HEK293T (cell line): ENCODE data around the gene VSIG10.

Source experiments
- CTCF ChIA-PET: fragments of 350-600 bp; formaldehyde crosslinking; extraction: SDS; loops from one replicate; lab custom pipeline; 2021; ENCODE audit warnings: antibody characterized with exemption, inconsistent platforms; lab: Yijun Ruan, JAX
- POLR2A ChIA-PET: fragments of 350-600 bp; formaldehyde crosslinking; extraction: SDS; loops from one replicate; lab custom pipeline; 2020; ENCODE audit warnings: antibody characterized with exemption, inconsistent platforms; lab: Yijun Ruan, JAX
- DNase-seq: peaks from one replicate; pipeline ENCODE4 v3.0.0; 2012; ENCODE audit warnings: mixed read lengths; ENCODE audit errors: extremely low spot score
- ARNT ChIP-seq: fragments of 450-650 bp; IDR thresholded peaks from 2 replicates; pipeline ENCODE4 v1.6.1; 2017; ENCODE audit warnings: mild to moderate bottlenecking
- BHLHE40 ChIP-seq: fragments of 450-650 bp; IDR thresholded peaks from 2 replicates; pipeline ENCODE4 v1.6.1; 2016; ENCODE audit warnings: mild to moderate bottlenecking, moderate library complexity, borderline replicate concordance
- CTBP1 ChIP-seq: fragments of 450-650 bp; IDR thresholded peaks from 2 replicates; pipeline ENCODE4 v1.6.1; 2016; ENCODE audit warnings: borderline replicate concordance
- ELF4 ChIP-seq: fragments of 450-650 bp; IDR thresholded peaks from 2 replicates; pipeline ENCODE4 v1.6.1; 2017; ENCODE audit warnings: antibody characterized with exemption
- FOXA1 ChIP-seq: fragments of 450-650 bp; IDR thresholded peaks from 2 replicates; pipeline ENCODE4 v1.6.1; 2016; ENCODE audit warnings: mild to moderate bottlenecking
- FOXK2 ChIP-seq: fragments of 450-650 bp; IDR thresholded peaks from 2 replicates; pipeline ENCODE4 v1.6.1; 2016; ENCODE audit warnings: mild to moderate bottlenecking
- FOXM1 ChIP-seq: fragments of 450-650 bp; IDR thresholded peaks from 2 replicates; pipeline ENCODE4 v1.6.1; 2017; ENCODE audit warnings: mild to moderate bottlenecking, borderline replicate concordance
- HDGF ChIP-seq: fragments of 450-650 bp; IDR thresholded peaks from 2 replicates; pipeline ENCODE4 v1.6.1; 2017; ENCODE audit warnings: antibody characterized with exemption, borderline replicate concordance
- L3MBTL2 ChIP-seq: fragments of 450-650 bp; conservative IDR thresholded peaks from 2 replicates; pipeline ENCODE4 v1.6.1; 2016; ENCODE audit warnings: mild to moderate bottlenecking
- LEF1 ChIP-seq: fragments of 450-650 bp; IDR thresholded peaks from 2 replicates; pipeline ENCODE4 v1.6.1; 2017; ENCODE audit warnings: mild to moderate bottlenecking, borderline replicate concordance
- NFRKB ChIP-seq: fragments of 450-650 bp; IDR thresholded peaks from 2 replicates; pipeline ENCODE4 v1.6.1; 2016; ENCODE audit warnings: mild to moderate bottlenecking, moderate library complexity
- SP1 ChIP-seq: fragments of 450-650 bp; IDR thresholded peaks from 2 replicates; pipeline ENCODE4 v1.6.1; 2017
- SUZ12 ChIP-seq: fragments of 450-650 bp; IDR thresholded peaks from 2 replicates; pipeline ENCODE4 v1.6.1; 2016; ENCODE audit warnings: mild to moderate bottlenecking
- TARDBP ChIP-seq: fragments of 450-650 bp; IDR thresholded peaks from 2 replicates; pipeline ENCODE4 v1.6.1; 2016
- ZNF384 ChIP-seq: fragments of 450-650 bp; IDR thresholded peaks from 2 replicates; pipeline ENCODE4 v1.6.1; 2016
- TF ChIP-seq, protein P1 (sequence below): fragments of 450-650 bp; IDR thresholded peaks from 2 replicates; pipeline ENCODE4 v1.6.1; 2016

Gene VSIG10

DNA sequence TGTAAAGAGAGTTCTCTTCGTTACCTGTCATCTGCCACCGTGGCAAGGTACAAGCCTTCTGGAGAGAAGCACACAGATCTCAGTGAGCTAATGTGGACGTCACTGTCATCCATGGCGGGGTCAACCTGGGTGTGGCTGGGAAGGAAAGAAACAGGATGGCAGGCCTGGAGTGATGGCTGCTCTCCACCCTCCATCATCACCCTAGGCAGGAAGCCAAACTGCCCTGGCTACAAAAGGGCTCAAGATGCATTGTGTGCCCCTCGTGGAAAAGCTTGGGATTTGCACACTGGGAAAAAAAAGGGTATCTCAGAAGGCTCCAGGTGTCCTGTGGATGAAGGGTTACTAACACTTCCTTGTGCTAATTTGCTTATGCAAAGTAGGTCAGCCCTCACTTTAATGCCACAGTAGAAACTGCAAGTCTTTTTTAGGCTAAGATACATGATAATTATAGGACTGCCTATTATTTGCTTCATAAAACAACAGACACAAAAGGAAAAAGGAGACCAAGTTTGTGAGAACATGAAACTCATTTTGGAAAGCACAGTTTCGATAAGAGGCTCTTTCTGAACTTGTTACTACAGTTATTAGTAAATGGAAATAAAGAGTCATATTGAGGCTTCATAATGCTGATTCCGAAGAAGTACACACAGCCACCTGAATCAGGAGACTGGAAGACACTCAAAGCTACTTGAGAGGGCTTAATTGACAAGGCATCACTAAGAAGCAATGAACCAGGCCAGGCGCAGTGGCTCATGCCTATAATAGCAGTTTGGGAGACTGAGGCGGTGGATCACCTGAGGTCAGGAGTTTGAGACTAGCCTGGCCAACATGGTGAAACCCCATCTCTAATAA is 68.4 kb downstream of the VSIG10 start:
- POLR2A ChIA-PET = no interaction called here
- no peak for DNase-seq
- TF ChIP-seq LEF1 (no peak), SUZ12 (no peak), NFRKB (no peak), FOXK2 (no peak), FOXA1 (no peak), TARDBP (no peak), ARNT (no peak), HDGF (no peak)
- TF ChIP-seq, protein P1, sequence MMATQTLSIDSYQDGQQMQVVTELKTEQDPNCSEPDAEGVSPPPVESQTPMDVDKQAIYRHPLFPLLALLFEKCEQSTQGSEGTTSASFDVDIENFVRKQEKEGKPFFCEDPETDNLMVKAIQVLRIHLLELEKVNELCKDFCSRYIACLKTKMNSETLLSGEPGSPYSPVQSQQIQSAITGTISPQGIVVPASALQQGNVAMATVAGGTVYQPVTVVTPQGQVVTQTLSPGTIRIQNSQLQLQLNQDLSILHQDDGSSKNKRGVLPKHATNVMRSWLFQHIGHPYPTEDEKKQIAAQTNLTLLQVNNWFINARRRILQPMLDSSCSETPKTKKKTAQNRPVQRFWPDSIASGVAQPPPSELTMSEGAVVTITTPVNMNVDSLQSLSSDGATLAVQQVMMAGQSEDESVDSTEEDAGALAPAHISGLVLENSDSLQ = no peak
- CTCF ChIA-PET = interaction anchor here (1.6 to 2.0 kb wide), 2 partner anchors 74 to 160 kb away, joined by 4 to 7 read pairs; no protein-coding TSS in a partner anchor

DNA sequence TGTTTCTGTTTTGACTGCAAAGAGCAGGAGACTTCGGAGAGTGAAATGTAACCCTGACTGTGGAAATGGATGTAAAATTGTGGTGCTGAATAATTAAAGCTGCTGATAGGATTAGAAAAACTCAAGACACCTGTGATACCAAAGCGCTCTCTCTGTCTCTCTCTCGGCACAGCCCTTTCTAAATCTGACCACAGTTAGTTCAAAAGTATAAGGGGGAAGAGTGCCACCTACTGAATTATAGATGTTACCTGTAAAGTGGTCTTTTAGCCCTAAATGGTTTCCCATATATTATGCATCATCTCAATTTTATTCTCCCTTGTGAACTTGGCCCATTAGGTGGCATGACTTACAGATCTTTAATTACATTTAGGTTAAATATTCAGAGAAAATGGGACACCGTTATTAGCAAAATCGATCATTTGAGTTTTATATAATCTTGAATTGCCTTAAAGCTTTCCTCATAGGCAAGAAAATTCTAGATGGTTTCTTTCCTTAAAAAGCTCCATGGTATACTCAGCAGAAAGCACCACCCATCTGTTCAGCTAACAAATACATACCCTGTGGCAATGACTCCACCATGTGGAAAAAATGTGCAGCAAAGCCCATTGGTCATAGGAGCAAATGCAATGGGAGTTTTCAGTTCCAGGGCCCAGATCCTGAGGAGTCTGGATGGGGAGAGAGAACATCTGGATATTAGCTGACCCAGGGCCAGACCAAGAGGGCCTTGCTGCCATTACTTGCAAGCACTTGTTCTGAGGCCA is 69.2 kb downstream of the VSIG10 start:
- POLR2A ChIA-PET = no interaction called here
- CTCF ChIA-PET = interaction anchor here (1.1 to 2.0 kb wide), 3 partner anchors 73 to 160 kb away, joined by 3 to 7 read pairs (median 4); no protein-coding TSS in a partner anchor
- TF ChIP-seq SP1 (no peak), FOXK2 (no peak), SUZ12 (no peak), TARDBP (no peak), ZNF384 (no peak), LEF1 (no peak), NFRKB (no peak), L3MBTL2 (no peak), BHLHE40 (no peak), HDGF (no peak), ELF4 (no peak), FOXM1 (no peak), ARNT (no peak), CTBP1 (no peak), FOXA1 (no peak)
- TF ChIP-seq, protein P1 = no peak
- DNase-seq = no peak

DNA sequence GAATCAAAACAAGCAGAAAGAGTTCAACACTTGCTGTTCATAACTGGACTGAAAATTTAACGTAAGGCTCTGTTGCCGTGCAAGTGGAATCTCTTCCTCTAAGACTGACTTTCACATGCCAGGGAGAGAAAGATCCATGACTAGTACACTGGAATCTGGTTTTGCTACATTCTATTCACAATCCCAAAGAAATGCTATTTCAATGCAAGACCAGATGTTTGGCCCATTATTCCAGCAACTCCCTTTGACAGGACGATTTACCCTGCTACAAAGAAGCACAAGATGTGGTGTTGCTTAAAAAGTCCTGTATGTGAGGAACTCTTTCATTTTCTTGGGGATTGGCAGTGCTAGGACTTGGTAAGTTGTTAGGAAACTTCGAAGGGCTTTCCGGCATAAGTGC is 69.9 kb downstream of the VSIG10 start:
- no peak for TF ChIP-seq TARDBP
- no peak for TF ChIP-seq ZNF384
- no peak for TF ChIP-seq ELF4
- TF ChIP-seq FOXA1 = no peak
- TF ChIP-seq LEF1 = no peak
- no peak for TF ChIP-seq NFRKB
- TF ChIP-seq ARNT = no peak
- no peak for TF ChIP-seq SUZ12
- TF ChIP-seq, protein P1 = no peak
- TF ChIP-seq FOXK2 = no peak
- TF ChIP-seq FOXM1 = no peak
- TF ChIP-seq HDGF = no peak
- no peak for TF ChIP-seq BHLHE40
- no peak for TF ChIP-seq L3MBTL2
- no peak for TF ChIP-seq CTBP1
- TF ChIP-seq SP1 = no peak
- DNase-seq = no peak
- ChIA-PET POLR2A (no interaction called here), CTCF (interaction anchor here (1.1 to 2.0 kb wide), 2 partner anchors 155 to 159 kb away, joined by 3 to 7 read pairs; no protein-coding TSS in a partner anchor)

DNA sequence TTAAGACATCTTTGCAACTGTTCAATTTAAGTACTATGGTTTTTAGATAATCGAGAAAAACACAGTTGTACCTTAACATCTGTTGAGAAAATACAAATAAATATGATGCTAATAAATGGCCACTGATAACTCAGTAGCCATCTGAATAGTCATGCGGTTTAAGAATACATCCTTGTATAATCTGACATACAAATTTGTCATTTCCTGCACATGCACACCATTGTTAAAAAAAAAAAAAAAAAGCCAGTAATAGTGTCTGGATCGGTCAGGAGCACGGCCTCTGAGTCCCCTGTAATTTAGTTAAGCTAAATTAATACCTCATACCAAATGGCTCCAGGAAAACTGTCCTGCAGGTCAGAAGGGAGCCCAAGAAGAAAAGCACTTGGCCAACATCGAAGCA is 70.5 kb downstream of the VSIG10 start:
- TF ChIP-seq ZNF384 = no peak
- TF ChIP-seq FOXK2 = no peak
- TF ChIP-seq, protein P1 = no peak
- TF ChIP-seq SP1 = no peak
- TF ChIP-seq LEF1 = no peak
- no peak for TF ChIP-seq FOXA1
- CTCF ChIA-PET = interaction anchor here (1.9 kb wide), 1 partner anchor 159 kb away, joined by 8 read pairs; no protein-coding TSS in a partner anchor
- POLR2A ChIA-PET = no interaction called here
- no peak for DNase-seq

DNA sequence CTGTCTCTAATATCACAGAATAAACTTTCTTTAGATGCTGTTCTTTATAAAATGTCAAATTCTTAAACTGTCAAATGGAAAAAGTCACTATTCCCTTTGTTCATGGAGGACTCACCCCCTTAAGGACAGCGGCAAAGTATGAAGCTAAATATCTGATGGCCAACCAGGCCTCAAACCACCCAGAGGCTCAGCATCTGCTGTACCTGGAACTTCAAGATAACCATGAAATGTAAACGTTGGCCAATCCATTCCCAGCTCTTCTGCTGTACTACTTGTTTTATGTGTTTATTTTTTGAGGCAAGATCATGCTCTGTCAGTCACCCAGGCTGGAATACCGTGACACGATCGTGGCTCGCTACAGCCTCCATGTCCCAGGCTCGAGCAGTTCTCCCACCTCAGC is 71.6 kb downstream of the VSIG10 start:
- POLR2A ChIA-PET = no interaction called here

More for the DNA sequence above, 71.6 kb downstream of the VSIG10 start:
- no peak for DNase-seq
- TF ChIP-seq FOXA1 (no peak), NFRKB (no peak), CTBP1 (no peak), HDGF (no peak), SP1 (no peak), FOXK2 (no peak), LEF1 (no peak), ARNT (no peak), ZNF384 (no peak), FOXM1 (no peak), L3MBTL2 (no peak)
- TF ChIP-seq, protein P1 = no peak
- CTCF ChIA-PET = interaction anchor here (0.5 to 1.9 kb wide), 3 partner anchors 31 to 158 kb away, joined by 3 to 8 read pairs (median 5); no protein-coding TSS in a partner anchor
